Measurements from ENCODE around the gene ERBB4.

DNA sequence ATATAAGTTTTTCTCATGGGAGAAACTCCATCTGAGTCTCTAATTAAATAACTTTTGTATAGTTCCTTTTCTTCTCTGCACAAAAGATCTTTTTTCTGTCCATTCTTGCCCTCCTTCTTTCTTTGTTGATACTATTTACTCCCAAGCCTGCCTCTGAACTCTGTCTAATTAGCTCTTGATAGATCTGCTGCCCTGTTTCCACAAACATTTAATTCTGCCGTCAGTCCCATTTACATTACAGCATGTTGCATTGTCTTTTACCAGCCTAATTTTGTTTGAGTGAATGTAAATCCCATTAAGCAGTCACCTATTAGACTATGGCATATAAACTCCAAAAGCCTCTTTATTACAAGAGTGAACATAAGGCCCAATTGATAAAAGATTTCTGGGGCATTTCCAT lies 254.4 kb downstream of the ERBB4 start:
- TF ChIP-seq, protein P1, sequence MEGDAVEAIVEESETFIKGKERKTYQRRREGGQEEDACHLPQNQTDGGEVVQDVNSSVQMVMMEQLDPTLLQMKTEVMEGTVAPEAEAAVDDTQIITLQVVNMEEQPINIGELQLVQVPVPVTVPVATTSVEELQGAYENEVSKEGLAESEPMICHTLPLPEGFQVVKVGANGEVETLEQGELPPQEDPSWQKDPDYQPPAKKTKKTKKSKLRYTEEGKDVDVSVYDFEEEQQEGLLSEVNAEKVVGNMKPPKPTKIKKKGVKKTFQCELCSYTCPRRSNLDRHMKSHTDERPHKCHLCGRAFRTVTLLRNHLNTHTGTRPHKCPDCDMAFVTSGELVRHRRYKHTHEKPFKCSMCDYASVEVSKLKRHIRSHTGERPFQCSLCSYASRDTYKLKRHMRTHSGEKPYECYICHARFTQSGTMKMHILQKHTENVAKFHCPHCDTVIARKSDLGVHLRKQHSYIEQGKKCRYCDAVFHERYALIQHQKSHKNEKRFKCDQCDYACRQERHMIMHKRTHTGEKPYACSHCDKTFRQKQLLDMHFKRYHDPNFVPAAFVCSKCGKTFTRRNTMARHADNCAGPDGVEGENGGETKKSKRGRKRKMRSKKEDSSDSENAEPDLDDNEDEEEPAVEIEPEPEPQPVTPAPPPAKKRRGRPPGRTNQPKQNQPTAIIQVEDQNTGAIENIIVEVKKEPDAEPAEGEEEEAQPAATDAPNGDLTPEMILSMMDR (IDR thresholded peaks at IDR 0.05; ENCODE audit: low read depth, low read length, poor library complexity, severe bottlenecking), result no peak
- no peak for TF ChIP-seq EZH2phosphoT487 (IDR thresholded peaks at IDR 0.05; ENCODE audit: borderline replicate concordance, low read length)

Data from DOHH2 (cell line).